ENCODE measurements around the gene ME1. TPM values are rescaled to one million over a fixed set of nuclear protein-coding genes. Genes with fewer than 3 reads are reported as not detected.
"Not testable (repeated sequence)": the region's sequence is repeated elsewhere in the genome, so short reads cannot be mapped to it uniquely, and the experiment has no call there.

The ME1 gene
- total RNA-seq, 1 donor from 2014 or later = 2.6 TPM

DNA sequence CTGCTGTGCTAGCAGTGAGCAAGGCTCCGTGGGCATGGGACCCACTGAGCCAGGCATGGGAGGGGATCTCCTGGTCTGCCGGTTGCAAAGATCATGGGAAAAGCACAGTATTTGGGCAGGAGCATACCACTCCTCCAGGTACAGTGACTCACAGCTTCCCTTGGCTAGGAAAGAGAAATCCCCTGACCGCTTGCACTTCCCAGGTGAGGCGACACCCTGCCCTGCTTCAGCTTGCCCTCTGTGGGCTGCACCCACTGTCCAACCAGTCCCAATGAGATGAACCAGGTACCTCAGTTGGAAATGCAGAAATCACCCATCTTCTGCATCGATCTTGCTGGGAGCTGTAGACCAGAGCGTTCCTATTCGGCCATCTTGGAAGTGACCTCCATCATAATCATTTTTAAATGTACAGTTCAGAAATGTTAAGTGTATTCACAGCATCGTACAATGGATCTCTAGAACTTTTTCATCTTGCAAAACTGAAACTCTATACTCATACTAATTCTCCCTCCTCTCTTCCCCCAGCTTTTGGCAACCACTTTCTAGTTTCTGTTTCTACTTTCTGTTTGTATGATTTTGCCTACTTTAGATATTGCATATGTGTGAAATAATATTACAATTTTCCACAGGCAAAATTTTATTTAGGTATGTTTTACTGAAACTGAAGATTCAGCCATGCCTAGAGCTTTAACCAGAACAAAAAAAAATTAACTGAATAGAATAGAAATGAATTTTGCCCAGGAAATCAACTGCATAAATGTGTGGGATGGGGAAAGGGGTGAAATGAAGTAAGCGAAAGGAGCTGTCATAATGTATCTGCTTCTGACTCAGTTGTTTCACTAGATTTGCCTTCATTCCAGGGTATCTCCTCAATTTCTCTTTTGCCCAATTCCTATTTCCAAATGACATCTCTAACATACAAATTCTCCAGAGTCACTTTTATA lies 137.7 kb downstream of the ME1 start:
- Histone ChIP-seq H3K27me3 (ENCODE audit: control insufficient read depth in 3 of 3, insufficient read depth in 3 of 3, low read length in 3 of 3) (no peaks in the 10 kb centered on the region), H3K36me3 (ENCODE audit: control insufficient read depth in 3 of 3, insufficient read depth in 3 of 3, low read length in 3 of 3) (no peaks in the 10 kb centered on the region), H3K4me1 (ENCODE audit: control insufficient read depth in 3 of 3, insufficient read depth in 3 of 3, low read length in 3 of 3) (no peaks in the 10 kb centered on the region)

DNA sequence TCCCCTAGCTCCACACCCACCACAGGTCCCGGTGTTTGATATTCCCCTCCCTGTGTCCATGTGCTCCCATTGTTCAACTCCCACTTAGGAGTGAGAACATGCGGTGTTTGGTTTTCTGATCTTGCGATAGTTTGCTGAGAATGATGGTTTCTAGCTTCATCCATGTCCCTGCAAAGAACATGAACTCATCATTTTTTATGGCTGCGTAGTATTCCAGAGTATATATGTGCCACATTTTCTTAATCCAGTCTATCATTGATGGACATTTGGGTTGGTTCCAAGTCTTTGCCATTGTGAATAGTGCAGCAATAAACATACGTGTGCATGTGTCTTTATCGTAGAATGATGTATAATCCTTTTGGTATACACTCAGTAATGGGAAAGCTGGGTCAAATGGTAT lies 143.6 kb downstream of the ME1 start:
- H3K27ac ChIP-seq (ENCODE audit: low read depth, low read length); H3K4me3 ChIP-seq (ENCODE audit: low read length in 3 of 3); H3K9ac ChIP-seq (ENCODE audit: low read depth in 1 of 3, low read length in 3 of 3); H3K36me3 ChIP-seq (ENCODE audit: control insufficient read depth in 3 of 3, insufficient read depth in 3 of 3, low read length in 3 of 3); H3K4me1 ChIP-seq (ENCODE audit: control insufficient read depth in 3 of 3, insufficient read depth in 3 of 3, low read length in 3 of 3); H3K27me3 ChIP-seq (ENCODE audit: control insufficient read depth in 3 of 3, insufficient read depth in 3 of 3, low read length in 3 of 3); H3K9me3 ChIP-seq (ENCODE audit: control insufficient read depth in 3 of 3, low read length in 3 of 3): not testable (repeated sequence)

More for the DNA sequence above, 137.7 kb downstream of the ME1 start:
- Histone ChIP-seq H3K9me3 (ENCODE audit: control insufficient read depth in 3 of 3, low read length in 3 of 3) (no peaks in the 10 kb centered on the region), H3K27ac (ENCODE audit: low read depth, low read length) (no peak overlapping the region), H3K4me3 (ENCODE audit: low read length in 3 of 3) (no peak overlapping the region), H3K9ac (ENCODE audit: low read depth in 1 of 3, low read length in 3 of 3) (no peak overlapping the region)

DNA sequence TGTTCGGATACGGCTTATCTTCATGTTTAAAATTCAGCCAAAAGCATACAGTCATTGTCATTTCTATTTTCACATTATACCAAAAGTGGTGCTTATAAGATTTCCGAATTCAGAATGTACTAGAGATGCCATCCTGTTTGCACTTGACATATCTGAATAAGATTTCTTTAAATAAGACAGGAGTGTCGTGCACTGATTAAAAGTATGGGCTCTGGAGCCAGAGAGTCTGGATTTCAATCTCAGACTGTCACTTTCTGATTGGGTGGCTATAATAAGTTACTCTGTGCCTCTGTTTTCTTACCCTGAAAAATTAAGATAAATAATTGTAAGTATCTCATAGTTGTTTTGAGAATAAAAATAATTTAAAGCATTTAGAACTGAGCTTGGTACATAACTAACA lies 144.9 kb downstream of the ME1 start:
- H3K27ac ChIP-seq (ENCODE audit: low read depth, low read length) = no peak overlapping the region
- no peaks in the 10 kb centered on the region for H3K36me3 ChIP-seq (ENCODE audit: control insufficient read depth in 3 of 3, insufficient read depth in 3 of 3, low read length in 3 of 3)
- no peaks in the 10 kb centered on the region for H3K4me1 ChIP-seq (ENCODE audit: control insufficient read depth in 3 of 3, insufficient read depth in 3 of 3, low read length in 3 of 3)
- no peaks in the 10 kb centered on the region for H3K9me3 ChIP-seq (ENCODE audit: control insufficient read depth in 3 of 3, low read length in 3 of 3)
- no peaks in the 10 kb centered on the region for H3K27me3 ChIP-seq (ENCODE audit: control insufficient read depth in 3 of 3, insufficient read depth in 3 of 3, low read length in 3 of 3)
- no peak overlapping the region for H3K4me3 ChIP-seq (ENCODE audit: low read length in 3 of 3)
- no peak overlapping the region for H3K9ac ChIP-seq (ENCODE audit: low read depth in 1 of 3, low read length in 3 of 3)

DNA sequence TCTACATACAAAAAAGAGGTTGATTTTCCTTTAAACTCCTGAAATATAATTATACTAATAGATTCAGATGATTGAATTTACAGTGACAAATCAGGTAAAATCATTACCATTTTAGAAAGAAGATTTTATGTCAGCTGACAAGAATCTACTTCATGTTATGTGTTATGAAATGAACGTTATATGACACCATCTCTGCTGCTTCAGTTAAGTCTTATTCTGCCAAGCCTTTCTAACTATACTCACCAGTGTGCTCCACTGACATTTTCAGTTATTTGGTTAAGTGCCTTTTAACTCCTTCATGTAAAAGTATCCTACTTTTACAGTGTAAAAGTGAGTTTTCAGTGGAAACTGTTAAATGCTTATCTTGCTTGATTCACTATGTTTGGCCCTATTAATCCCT lies 157.3 kb downstream of the ME1 start:
- Histone ChIP-seq H3K36me3 (ENCODE audit: control insufficient read depth in 3 of 3, insufficient read depth in 3 of 3, low read length in 3 of 3) (no peaks in the 10 kb centered on the region), H3K9me3 (ENCODE audit: control insufficient read depth in 3 of 3, low read length in 3 of 3) (no peaks in the 10 kb centered on the region), H3K27me3 (ENCODE audit: control insufficient read depth in 3 of 3, insufficient read depth in 3 of 3, low read length in 3 of 3) (no peaks in the 10 kb centered on the region), H3K4me3 (ENCODE audit: low read length in 3 of 3) (peak overlapping the region in 1 of 3 donors; percentile 49), H3K9ac (ENCODE audit: low read depth in 1 of 3, low read length in 3 of 3) (no peak overlapping the region), H3K27ac (ENCODE audit: low read depth, low read length) (no peak overlapping the region), H3K4me1 (ENCODE audit: control insufficient read depth in 3 of 3, insufficient read depth in 3 of 3, low read length in 3 of 3) (peaks cover 0 to 3% (median 0%) of the 10 kb centered on the region in 3 donors)

DNA sequence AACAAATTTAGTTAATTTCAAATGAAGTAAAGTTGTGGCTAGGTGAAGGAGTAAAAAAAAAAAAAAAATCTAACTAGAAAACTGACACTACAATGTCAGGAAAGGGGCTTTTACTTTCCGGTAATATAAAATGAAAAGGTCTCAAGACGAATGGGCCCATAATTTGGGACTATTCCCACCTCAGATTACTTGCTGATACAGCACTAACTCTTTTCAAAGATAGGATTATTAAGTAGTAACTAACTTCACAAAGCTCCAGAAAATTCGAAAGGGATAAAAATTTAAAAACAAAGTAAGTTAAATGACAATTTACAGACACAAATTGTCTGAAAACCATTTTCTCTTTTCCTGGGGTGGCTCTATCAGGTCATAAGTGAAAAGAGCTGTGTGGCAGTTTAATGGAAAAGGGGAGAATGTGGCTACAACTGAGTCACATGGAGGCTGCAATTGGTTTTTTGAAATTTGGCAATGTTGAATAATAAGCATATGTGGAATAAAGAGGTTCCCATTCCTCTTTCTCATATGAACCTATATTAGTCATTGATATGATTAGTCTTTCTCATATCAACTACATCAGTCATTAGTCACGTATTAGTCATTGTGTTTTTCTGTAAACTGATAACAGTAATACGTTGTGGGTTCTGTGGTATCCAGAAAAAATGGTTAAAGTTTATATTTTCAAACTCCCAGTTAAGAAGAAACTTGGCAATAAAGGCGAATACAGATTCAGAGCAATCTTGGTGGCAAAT lies 159.7 kb downstream of the ME1 start:
- no peaks in the 10 kb centered on the region for H3K36me3 ChIP-seq (ENCODE audit: control insufficient read depth in 3 of 3, insufficient read depth in 3 of 3, low read length in 3 of 3)
- H3K27ac ChIP-seq (ENCODE audit: low read depth, low read length) = no peak overlapping the region
- H3K27me3 ChIP-seq (ENCODE audit: control insufficient read depth in 3 of 3, insufficient read depth in 3 of 3, low read length in 3 of 3) = no peaks in the 10 kb centered on the region
- no peaks in the 10 kb centered on the region for H3K9me3 ChIP-seq (ENCODE audit: control insufficient read depth in 3 of 3, low read length in 3 of 3)
- no peak overlapping the region for H3K9ac ChIP-seq (ENCODE audit: low read depth in 1 of 3, low read length in 3 of 3)
- no peak overlapping the region for H3K4me3 ChIP-seq (ENCODE audit: low read length in 3 of 3)
- H3K4me1 ChIP-seq (ENCODE audit: control insufficient read depth in 3 of 3, insufficient read depth in 3 of 3, low read length in 3 of 3) = no peaks in the 10 kb centered on the region

DNA sequence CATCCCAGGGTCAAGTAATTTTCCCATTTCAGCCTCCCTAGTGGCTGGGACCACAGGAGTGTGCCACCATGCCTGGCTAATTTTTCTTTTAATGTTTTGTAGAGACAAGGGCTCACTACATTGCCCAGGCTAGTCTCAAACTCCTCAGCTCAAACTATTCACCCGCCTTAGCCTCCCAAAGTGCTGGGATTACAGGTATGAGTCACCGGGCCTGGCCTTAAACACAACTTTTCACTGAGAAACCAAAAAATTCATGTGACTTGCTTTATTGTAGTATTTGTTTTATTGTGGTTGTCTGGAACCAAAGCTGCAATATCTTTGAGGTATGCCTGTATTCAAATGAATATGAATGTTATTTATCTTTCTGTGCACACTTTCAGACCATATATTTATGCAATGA lies 165.5 kb downstream of the ME1 start:
- H3K4me3 ChIP-seq (ENCODE audit: low read length in 3 of 3) = no peak overlapping the region
- H3K9me3 ChIP-seq (ENCODE audit: control insufficient read depth in 3 of 3, low read length in 3 of 3) = no peaks in the 10 kb centered on the region
- H3K27ac ChIP-seq (ENCODE audit: low read depth, low read length) = no peak overlapping the region
- H3K27me3 ChIP-seq (ENCODE audit: control insufficient read depth in 3 of 3, insufficient read depth in 3 of 3, low read length in 3 of 3) = no peaks in the 10 kb centered on the region
- H3K36me3 ChIP-seq (ENCODE audit: control insufficient read depth in 3 of 3, insufficient read depth in 3 of 3, low read length in 3 of 3) = no peaks in the 10 kb centered on the region
- H3K9ac ChIP-seq (ENCODE audit: low read depth in 1 of 3, low read length in 3 of 3) = no peak overlapping the region
- no peaks in the 10 kb centered on the region for H3K4me1 ChIP-seq (ENCODE audit: control insufficient read depth in 3 of 3, insufficient read depth in 3 of 3, low read length in 3 of 3)

DNA sequence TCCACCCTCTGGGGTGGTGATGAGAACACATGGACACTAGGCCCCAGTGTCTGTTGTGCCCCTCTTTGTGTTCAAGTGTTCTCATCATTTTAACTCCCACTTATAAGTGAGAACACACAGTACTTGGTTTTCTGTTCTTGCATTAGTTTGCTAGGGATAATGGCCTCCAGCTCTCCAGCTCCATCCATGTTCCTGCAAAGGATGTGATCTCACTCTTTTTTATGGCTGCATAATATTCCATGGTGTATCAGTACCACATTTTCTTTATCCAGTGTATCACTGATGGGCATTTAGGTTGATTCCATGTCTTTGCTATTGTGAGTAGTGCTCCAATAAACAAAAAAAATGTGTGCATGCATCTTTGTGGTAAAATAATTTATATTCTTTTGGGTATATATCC lies 170.3 kb downstream of the ME1 start:
- Histone ChIP-seq H3K9me3 (ENCODE audit: control insufficient read depth in 3 of 3, low read length in 3 of 3) (no peaks in the 10 kb centered on the region), H3K36me3 (ENCODE audit: control insufficient read depth in 3 of 3, insufficient read depth in 3 of 3, low read length in 3 of 3) (no peaks in the 10 kb centered on the region), H3K27ac (ENCODE audit: low read depth, low read length) (no peak overlapping the region), H3K4me3 (ENCODE audit: low read length in 3 of 3) (no peak overlapping the region), H3K27me3 (ENCODE audit: control insufficient read depth in 3 of 3, insufficient read depth in 3 of 3, low read length in 3 of 3) (no peaks in the 10 kb centered on the region), H3K4me1 (ENCODE audit: control insufficient read depth in 3 of 3, insufficient read depth in 3 of 3, low read length in 3 of 3) (no peaks in the 10 kb centered on the region), H3K9ac (ENCODE audit: low read depth in 1 of 3, low read length in 3 of 3) (no peak overlapping the region)

DNA sequence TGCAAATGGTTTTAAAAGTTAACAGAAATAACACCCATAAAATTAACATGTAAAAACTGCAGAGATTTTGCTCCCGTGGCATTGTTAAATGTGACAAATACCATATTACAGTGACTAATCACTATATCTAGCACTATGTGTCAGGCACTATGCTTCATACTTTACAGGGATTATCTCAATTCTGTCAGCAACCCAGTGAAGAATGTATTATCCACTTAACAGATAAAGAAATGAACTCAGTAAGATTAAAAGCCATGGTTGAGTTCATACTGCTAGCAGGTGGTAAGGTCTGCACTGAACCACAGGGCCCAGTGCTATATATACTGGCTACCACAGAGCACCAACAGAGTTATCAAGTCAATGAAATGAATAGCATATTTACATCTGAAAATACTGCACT lies 172.3 kb downstream of the ME1 start:
- Histone ChIP-seq H3K27ac (ENCODE audit: low read depth, low read length) (no peak overlapping the region), H3K9ac (ENCODE audit: low read depth in 1 of 3, low read length in 3 of 3) (no peak overlapping the region), H3K36me3 (ENCODE audit: control insufficient read depth in 3 of 3, insufficient read depth in 3 of 3, low read length in 3 of 3) (no peaks in the 10 kb centered on the region), H3K4me3 (ENCODE audit: low read length in 3 of 3) (no peak overlapping the region), H3K9me3 (ENCODE audit: control insufficient read depth in 3 of 3, low read length in 3 of 3) (no peaks in the 10 kb centered on the region), H3K27me3 (ENCODE audit: control insufficient read depth in 3 of 3, insufficient read depth in 3 of 3, low read length in 3 of 3) (no peaks in the 10 kb centered on the region), H3K4me1 (ENCODE audit: control insufficient read depth in 3 of 3, insufficient read depth in 3 of 3, low read length in 3 of 3) (no peaks in the 10 kb centered on the region)

GRCh38 chr6:83257791-83258190 lies 173.1 kb downstream of the ME1 start:
- Histone ChIP-seq H3K27ac (ENCODE audit: low read depth, low read length) (no peak overlapping the region), H3K36me3 (ENCODE audit: control insufficient read depth in 3 of 3, insufficient read depth in 3 of 3, low read length in 3 of 3) (peaks cover 0 to 5% (median 0%) of the 10 kb centered on the region in 3 donors), H3K9me3 (ENCODE audit: control insufficient read depth in 3 of 3, low read length in 3 of 3) (no peaks in the 10 kb centered on the region), H3K4me3 (ENCODE audit: low read length in 3 of 3) (no peak overlapping the region), H3K27me3 (ENCODE audit: control insufficient read depth in 3 of 3, insufficient read depth in 3 of 3, low read length in 3 of 3) (no peaks in the 10 kb centered on the region), H3K9ac (ENCODE audit: low read depth in 1 of 3, low read length in 3 of 3) (no peak overlapping the region), H3K4me1 (ENCODE audit: control insufficient read depth in 3 of 3, insufficient read depth in 3 of 3, low read length in 3 of 3) (no peaks in the 10 kb centered on the region)

GRCh38 chr6:83256719-83257118 lies 174.1 kb downstream of the ME1 start:
- not testable (repeated sequence) for H3K27ac ChIP-seq (ENCODE audit: low read depth, low read length); H3K9ac ChIP-seq (ENCODE audit: low read depth in 1 of 3, low read length in 3 of 3); H3K4me3 ChIP-seq (ENCODE audit: low read length in 3 of 3); H3K9me3 ChIP-seq (ENCODE audit: control insufficient read depth in 3 of 3, low read length in 3 of 3); H3K27me3 ChIP-seq (ENCODE audit: control insufficient read depth in 3 of 3, insufficient read depth in 3 of 3, low read length in 3 of 3); H3K4me1 ChIP-seq (ENCODE audit: control insufficient read depth in 3 of 3, insufficient read depth in 3 of 3, low read length in 3 of 3); H3K36me3 ChIP-seq (ENCODE audit: control insufficient read depth in 3 of 3, insufficient read depth in 3 of 3, low read length in 3 of 3)
